Caco-2 (cell line): ENCODE measurements around the gene FGF7. TPM values are rescaled to one million over a fixed set of nuclear protein-coding genes. Genes with fewer than 3 reads are reported as not detected.

Experiments used
- BruUV-seq: library from RNA; stranded (reverse); fragments of 400-500 nt; replicated peaks from 2 replicates; lab custom pipeline; 2021; lab: Mats Ljungman, UMichigan
- CTCF ChIA-PET: fragments of 300-600 bp; sonication (Branson Sonifier 250); formaldehyde crosslinking; loops from one replicate; lab custom pipeline; 2022; ENCODE audit warnings: antibody characterized with exemption; lab: Charles Lee
- POLR2A ChIA-PET: fragments of 300-600 bp; sonication (Branson Sonifier 250); formaldehyde crosslinking; loops from one replicate; lab custom pipeline; 2022; ENCODE audit warnings: antibody characterized with exemption; lab: Charles Lee
- DNase-seq, 2 experiments: peaks; one replicate each; pipeline versions ENCODE4 v3.0.0 to v3.0.0-alpha.2; 2020 to 2022
- H3K27me3 ChIP-seq: replicated peaks from 2 replicates; pipeline ENCODE4 v1.6.0; 2011; ENCODE audit warnings: low read length; ENCODE audit not compliant: control insufficient read depth, insufficient read depth
- H3K36me3 ChIP-seq: 2 replicates; pipeline ENCODE4 v1.5.1; 2011; ENCODE audit warnings: low read length; ENCODE audit not compliant: control insufficient read depth, insufficient read depth
- H3K4me1 ChIP-seq: fragments of 250-450 bp; sonication (Bioruptor Pico); 2 replicates; pipeline ENCODE4 v1.5.1; 2020; ENCODE audit warnings: mild to moderate bottlenecking
- H3K4me3 ChIP-seq: 2 replicates; pipeline ENCODE4 v1.5.1; 2011; ENCODE audit warnings: low read depth, mild to moderate bottlenecking, control low read depth, low read length
- H3K9me3 ChIP-seq: fragments of 250-450 bp; sonication (Bioruptor Pico); 2 replicates; pipeline ENCODE4 v1.5.1; 2020; ENCODE audit warnings: mild to moderate bottlenecking, moderate library complexity
- H3K27ac Mint-ChIP-seq: one replicate; pipeline ENCODE4 v1.8.0; 2022; ENCODE audit warnings: mixed read lengths; ENCODE audit not compliant: unreplicated experiment
- H3K27me3 Mint-ChIP-seq: one replicate; pipeline ENCODE4 v1.8.0; 2022; ENCODE audit warnings: mixed read lengths; ENCODE audit not compliant: insufficient read depth, unreplicated experiment
- H3K36me3 Mint-ChIP-seq: one replicate; pipeline ENCODE4 v1.8.0; 2022; ENCODE audit warnings: mild to moderate bottlenecking, mixed read lengths; ENCODE audit not compliant: insufficient read depth, unreplicated experiment
- H3K4me1 Mint-ChIP-seq: one replicate; pipeline ENCODE4 v1.8.0; 2022; ENCODE audit warnings: low read depth, mixed read lengths; ENCODE audit not compliant: unreplicated experiment
- H3K4me3 Mint-ChIP-seq: one replicate; pipeline ENCODE4 v1.8.0; 2022; ENCODE audit warnings: mild to moderate bottlenecking, moderate library complexity, mixed read lengths; ENCODE audit not compliant: unreplicated experiment
- H3K9me3 Mint-ChIP-seq: one replicate; pipeline ENCODE4 v1.8.0; 2022; ENCODE audit warnings: mixed read lengths; ENCODE audit not compliant: unreplicated experiment
- CTCF ChIP-seq, 2 experiments: fragments of 200-600 bp in 1 of 2; IDR thresholded peaks; 1 replicate in 1 of 2; 2 replicates in 1 of 2; pipeline versions ENCODE4 v1.5.1 to v1.8.0; 2011 to 2022; ENCODE audit warnings: antibody characterized with exemption in 1 of 2, control low read depth in 1 of 2, inconsistent platforms in 1 of 2, low read depth in 1 of 2, low read length in 1 of 2, mild to moderate bottlenecking in 1 of 2, moderate library complexity in 1 of 2; ENCODE audit not compliant: insufficient read depth in 1 of 2, severe bottlenecking in 1 of 2, unreplicated experiment in 1 of 2
- intact Hi-C: fragments of 100-400 bp; cut with micrococcal nuclease; formaldehyde crosslinking; loops from one replicate; pipeline ENCODE4 v1.10.0; 2022; ENCODE audit not compliant: unreplicated experiment
- total RNA-seq: library from RNA; stranded (reverse); gene quantifications from 2 replicates; pipeline ENCODE4 v1.2.3, GENCODE V29; 2022

The FGF7 gene
- total RNA-seq, 1 experiment from 2014 or later: 0.18 TPM

- CTCF ChIA-PET: no interaction called here
- POLR2A ChIA-PET: no interaction called here
- Mint-ChIP-seq H3K4me1 (no peaks in the 10 kb centered on the region), H3K4me3 (no peak overlapping the region), H3K36me3 (no peaks in the 10 kb centered on the region), H3K27ac (no peak overlapping the region), H3K27me3 (peaks cover 2% of the 10 kb centered on the region), H3K9me3 (no peaks in the 10 kb centered on the region)
- no peak overlapping the region for H3K4me3 ChIP-seq
- DNase-seq: no peak
- no peak for TF ChIP-seq CTCF (IDR thresholded peaks at IDR 0.05; ENCODE audit: insufficient read depth in 1 of 2, low read depth in 1 of 2, low read length in 1 of 2, severe bottlenecking in 1 of 2, unreplicated experiment in 1 of 2)
- intact Hi-C loops: no loop called here
- no peaks in the 10 kb centered on the region for H3K4me1 ChIP-seq
- H3K36me3 ChIP-seq: no peaks in the 10 kb centered on the region
- BruUV-seq: no TSS peak
- no peaks in the 10 kb centered on the region for H3K9me3 ChIP-seq
- H3K27me3 ChIP-seq: no peaks in the 10 kb centered on the region
Measured at GRCh38 chr15:49490966-49491365, 67.9 kb downstream of the FGF7 start.

- ChIA-PET CTCF (no interaction called here), POLR2A (no interaction called here)
- no peaks in the 10 kb centered on the region for H3K36me3 ChIP-seq
- Mint-ChIP-seq H3K36me3 (no peaks in the 10 kb centered on the region), H3K27me3 (peaks cover 2% of the 10 kb centered on the region), H3K4me3 (no peak overlapping the region), H3K9me3 (no peaks in the 10 kb centered on the region), H3K27ac (no peak overlapping the region), H3K4me1 (no peaks in the 10 kb centered on the region)
- TF ChIP-seq CTCF (IDR thresholded peaks at IDR 0.05; ENCODE audit: insufficient read depth in 1 of 2, low read depth in 1 of 2, low read length in 1 of 2, severe bottlenecking in 1 of 2, unreplicated experiment in 1 of 2): no peak
- H3K4me3 ChIP-seq: no peak overlapping the region
- no TSS peak for BruUV-seq
- intact Hi-C loops: no loop called here
- H3K4me1 ChIP-seq: no peaks in the 10 kb centered on the region
- no peaks in the 10 kb centered on the region for H3K27me3 ChIP-seq
- DNase-seq: no peak
- H3K9me3 ChIP-seq: no peaks in the 10 kb centered on the region
Measured at GRCh38 chr15:49492151-49492550, 69.1 kb downstream of the FGF7 start.

- H3K4me3 Mint-ChIP-seq: no peak overlapping the region
- Histone ChIP-seq H3K4me3 (no peak overlapping the region), H3K4me1 (no peaks in the 10 kb centered on the region), H3K36me3 (no peaks in the 10 kb centered on the region), H3K9me3 (no peaks in the 10 kb centered on the region), H3K27me3 (no peaks in the 10 kb centered on the region)
- no peak overlapping the region for H3K27ac Mint-ChIP-seq
- POLR2A ChIA-PET: no interaction called here
- H3K27me3 Mint-ChIP-seq: peaks cover 2% of the 10 kb centered on the region
- no peak for DNase-seq
- no peaks in the 10 kb centered on the region for H3K4me1 Mint-ChIP-seq
- no peaks in the 10 kb centered on the region for H3K9me3 Mint-ChIP-seq
- CTCF ChIA-PET: no interaction called here
- intact Hi-C loops: no loop called here
- H3K36me3 Mint-ChIP-seq: no peaks in the 10 kb centered on the region
- BruUV-seq: no TSS peak
- TF ChIP-seq CTCF (IDR thresholded peaks at IDR 0.05; ENCODE audit: insufficient read depth in 1 of 2, low read depth in 1 of 2, low read length in 1 of 2, severe bottlenecking in 1 of 2, unreplicated experiment in 1 of 2): no peak
Measured at GRCh38 chr15:49492830-49493229, 69.8 kb downstream of the FGF7 start.
